ENCODE results near the gene CLTC. TPM values are rescaled to one million over a fixed set of nuclear protein-coding genes. Genes with fewer than 3 reads are reported as not detected.
A peak's percentile ranks its signal among the peaks of the same experiment; 100 is the strongest.
"Not testable (repeated sequence)": the region's sequence is repeated elsewhere in the genome, so short reads cannot be mapped to it uniquely, and the experiment has no call there.

The CLTC gene
- 100 to 1,000 TPM; 189 to 289 (median 256) TPM for total RNA-seq
- polyA plus RNA-seq = 10 to 100 TPM; 47.8 to 73.9 (median 70.1) TPM
- long read RNA-seq, donor 1, full-length matches to known transcripts = 5 of 55 reads
- long read RNA-seq, donor 1, partial matches to known transcripts = 50 of 55 reads
- long read RNA-seq, donor 1, other reads (novel, unspliced or antisense) = 0 of 55 reads
- long read RNA-seq, donor 2, full-length matches to known transcripts = 13 of 32 reads
- long read RNA-seq, donor 2, partial matches to known transcripts = 19 of 32 reads
- long read RNA-seq, donor 2, other reads (novel, unspliced or antisense) = 0 of 32 reads

GRCh38 chr17:59619298-59620063 is at the start of gene CLTC:
TSS of gene CLTC (plus strand) at chr17:59619895. CDS start at chr17:59620132, 237 bp downstream.
- H3K36me3 ChIP-seq = no peaks in the 10 kb centered on the region
- peak; percentile 99 for DNase-seq
- WGBS, 5 donors = 0 to 1% (median 0%) methylated on average over 29 to 65 of the region's 65 CpGs
- TF ChIP-seq POLR2AphosphoS5 (IDR thresholded peaks at IDR 0.05) = peak; percentile 95 to 98 (median 97)
- TF ChIP-seq CTCF (IDR thresholded peaks at IDR 0.05 in 8 of 11, conservative IDR thresholded peaks at IDR 0.05 in 3 of 11) = peak in 3 of 11 experiments; percentile 4 to 24 (median 17)
- peak; percentile 72 to 97 (median 90) for TF ChIP-seq POLR2A (IDR thresholded peaks at IDR 0.05)
- peaks cover 40 to 57% (median 48%) of the 10 kb centered on the region in 6 donors for H3K4me1 ChIP-seq
- H3K27me3 ChIP-seq (replicated peaks in 1 of 7) = no peaks in the 10 kb centered on the region
- intact Hi-C loops (cut with DNase I; ENCODE audit: low total_unique reads) = no loop called here
- H3K9me3 ChIP-seq = no peaks in the 10 kb centered on the region
- H3K4me3 ChIP-seq = peak within 1 kb of the TSS; percentile 59 to 95 (median 86)
- H3K27ac ChIP-seq = peak within 1 kb of the TSS; percentile 94 to 100 (median 98)

GRCh38 chr17:59572301-59572924 is 47.3 kb upstream of the CLTC start:
- intact Hi-C loops (cut with DNase I; ENCODE audit: low total_unique reads) = no loop called here
- H3K36me3 ChIP-seq = peaks cover 0 to 64% (median 23%) of the 10 kb centered on the region in 6 donors
- 81 to 86% (median 85%) methylated on average over 10 of the region's 10 CpGs for WGBS, 5 donors
- H3K27ac ChIP-seq = peak overlapping the region in 1 of 8 donors; percentile 30
- H3K4me1 ChIP-seq = peaks cover 0 to 15% (median 0%) of the 10 kb centered on the region in 6 donors
- no peaks in the 10 kb centered on the region for H3K9me3 ChIP-seq
- DNase-seq = no peak
- no peak overlapping the region for H3K4me3 ChIP-seq
- no peak for TF ChIP-seq CTCF (IDR thresholded peaks at IDR 0.05 in 8 of 11, conservative IDR thresholded peaks at IDR 0.05 in 3 of 11)
- no peak for TF ChIP-seq POLR2A (IDR thresholded peaks at IDR 0.05)
- H3K27me3 ChIP-seq (replicated peaks in 1 of 7) = no peaks in the 10 kb centered on the region

- H3K27ac ChIP-seq; intact Hi-C loops (cut with DNase I; ENCODE audit: low total_unique reads); H3K4me1 ChIP-seq; H3K27me3 ChIP-seq (replicated peaks in 1 of 7); H3K9me3 ChIP-seq; DNase-seq; H3K4me3 ChIP-seq: not testable (repeated sequence)
- WGBS, 5 donors = no CpG with 5 or more reads among the region's 1 CpG
- peaks cover 0 to 18% (median 3%) of the 10 kb centered on the region in 6 donors for H3K36me3 ChIP-seq
Measured at GRCh38 chr17:59584168-59584567, 35.5 kb upstream of the CLTC start.

- Histone ChIP-seq H3K4me3 (no peak overlapping the region), H3K9me3 (no peaks in the 10 kb centered on the region), H3K27ac (no peak overlapping the region), H3K4me1 (no peaks in the 10 kb centered on the region), H3K36me3 (peaks cover 0 to 57% (median 32%) of the 10 kb centered on the region in 6 donors), H3K27me3 (replicated peaks in 1 of 7) (no peaks in the 10 kb centered on the region)
- intact Hi-C loops (cut with DNase I; ENCODE audit: low total_unique reads) = no loop called here
- DNase-seq = no peak
- TF ChIP-seq CTCF (IDR thresholded peaks at IDR 0.05 in 8 of 11, conservative IDR thresholded peaks at IDR 0.05 in 3 of 11) (no peak), POLR2AphosphoS5 (IDR thresholded peaks at IDR 0.05) (no peak), POLR2A (IDR thresholded peaks at IDR 0.05) (no peak)
Measured at GRCh38 chr17:59600169-59600568, 19.5 kb upstream of the CLTC start.

Data from spleen (tissue), 13 donors.